ENCODE data around the gene MPDZ. TPM values are rescaled to one million over a fixed set of nuclear protein-coding genes. Genes with fewer than 3 reads are reported as not detected.

MPDZ gene, protein sequence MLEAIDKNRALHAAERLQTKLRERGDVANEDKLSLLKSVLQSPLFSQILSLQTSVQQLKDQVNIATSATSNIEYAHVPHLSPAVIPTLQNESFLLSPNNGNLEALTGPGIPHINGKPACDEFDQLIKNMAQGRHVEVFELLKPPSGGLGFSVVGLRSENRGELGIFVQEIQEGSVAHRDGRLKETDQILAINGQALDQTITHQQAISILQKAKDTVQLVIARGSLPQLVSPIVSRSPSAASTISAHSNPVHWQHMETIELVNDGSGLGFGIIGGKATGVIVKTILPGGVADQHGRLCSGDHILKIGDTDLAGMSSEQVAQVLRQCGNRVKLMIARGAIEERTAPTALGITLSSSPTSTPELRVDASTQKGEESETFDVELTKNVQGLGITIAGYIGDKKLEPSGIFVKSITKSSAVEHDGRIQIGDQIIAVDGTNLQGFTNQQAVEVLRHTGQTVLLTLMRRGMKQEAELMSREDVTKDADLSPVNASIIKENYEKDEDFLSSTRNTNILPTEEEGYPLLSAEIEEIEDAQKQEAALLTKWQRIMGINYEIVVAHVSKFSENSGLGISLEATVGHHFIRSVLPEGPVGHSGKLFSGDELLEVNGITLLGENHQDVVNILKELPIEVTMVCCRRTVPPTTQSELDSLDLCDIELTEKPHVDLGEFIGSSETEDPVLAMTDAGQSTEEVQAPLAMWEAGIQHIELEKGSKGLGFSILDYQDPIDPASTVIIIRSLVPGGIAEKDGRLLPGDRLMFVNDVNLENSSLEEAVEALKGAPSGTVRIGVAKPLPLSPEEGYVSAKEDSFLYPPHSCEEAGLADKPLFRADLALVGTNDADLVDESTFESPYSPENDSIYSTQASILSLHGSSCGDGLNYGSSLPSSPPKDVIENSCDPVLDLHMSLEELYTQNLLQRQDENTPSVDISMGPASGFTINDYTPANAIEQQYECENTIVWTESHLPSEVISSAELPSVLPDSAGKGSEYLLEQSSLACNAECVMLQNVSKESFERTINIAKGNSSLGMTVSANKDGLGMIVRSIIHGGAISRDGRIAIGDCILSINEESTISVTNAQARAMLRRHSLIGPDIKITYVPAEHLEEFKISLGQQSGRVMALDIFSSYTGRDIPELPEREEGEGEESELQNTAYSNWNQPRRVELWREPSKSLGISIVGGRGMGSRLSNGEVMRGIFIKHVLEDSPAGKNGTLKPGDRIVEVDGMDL (N-terminal part only)
- polyA plus RNA-seq, result 1 to 10 TPM; 2.9 to 3.2 TPM

DNA sequence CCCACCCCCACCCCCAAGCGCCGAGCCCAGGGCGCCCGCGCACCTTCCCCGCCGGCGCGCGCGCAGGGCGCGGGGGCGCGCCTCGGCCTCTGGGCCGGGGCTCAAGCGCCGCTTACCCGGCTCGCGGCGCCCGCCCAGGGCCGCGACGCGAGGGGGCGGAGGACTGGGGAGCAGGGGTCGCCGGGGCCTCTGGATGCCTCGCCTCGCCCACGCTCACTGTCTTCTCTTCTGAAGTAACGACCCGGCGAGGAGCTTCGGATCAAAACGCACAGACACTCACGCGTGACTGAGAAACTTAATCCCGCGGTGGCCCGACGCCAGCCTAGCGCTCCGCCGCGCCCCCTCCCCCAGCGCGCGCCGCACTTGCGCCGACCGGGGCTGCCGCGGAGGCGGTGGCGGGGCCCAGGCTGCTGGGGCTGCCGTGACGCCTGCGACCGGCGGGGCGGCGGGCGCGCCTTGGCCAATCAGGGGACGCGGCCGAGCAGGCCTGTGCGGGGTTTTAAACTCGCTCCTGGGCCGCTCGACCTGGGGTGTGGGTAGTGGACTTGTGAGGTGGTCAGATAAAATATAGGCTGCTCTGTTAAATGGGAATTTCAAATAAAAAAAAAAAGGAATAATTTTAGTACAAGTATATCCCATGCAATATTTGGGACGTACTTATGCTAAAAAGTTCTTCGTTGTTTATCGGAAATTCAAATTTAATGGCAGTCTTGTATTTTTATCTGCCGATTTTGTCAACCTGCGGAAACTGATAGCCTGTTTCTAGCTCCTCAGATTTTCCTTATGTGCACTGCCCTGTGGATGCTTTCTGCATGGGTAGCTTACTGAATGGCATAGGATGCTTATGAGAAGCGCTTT, at the start of gene MPDZ:
Gene MPDZ (minus strand): TSS at position 409 of the 858 bp plus-strand sequence. CDS start 29,377 bp downstream, outside the sequence.
- no peaks in the 10 kb centered on the region for H3K27me3 ChIP-seq (ENCODE audit: control insufficient read depth in 1 of 2, insufficient read depth in 2 of 2, low read length in 2 of 2)
- 6 to 9% methylated on average over 47 to 80 of the region's 82 CpGs for WGBS, 2 donors
- H3K4me3 ChIP-seq (ENCODE audit: low read depth in 1 of 2, low read length in 2 of 2), result peak within 1 kb of the TSS; percentile 54 to 62
- peaks cover 0 to 2% of the 10 kb centered on the region in 2 donors for H3K9me3 ChIP-seq (ENCODE audit: control insufficient read depth in 2 of 2, insufficient read depth in 1 of 2, low read depth in 1 of 2, low read length in 1 of 2)
- H3K4me1 ChIP-seq (ENCODE audit: control insufficient read depth in 2 of 2, insufficient read depth in 2 of 2, low read length in 1 of 2), result no peaks in the 10 kb centered on the region
- H3K27ac ChIP-seq (ENCODE audit: low read depth in 2 of 2, low read length in 1 of 2), result peak within 1 kb of the TSS; percentile 77 to 81
- H3K36me3 ChIP-seq (ENCODE audit: control insufficient read depth in 2 of 2, insufficient read depth in 2 of 2, low read length in 1 of 2), result no peaks in the 10 kb centered on the region

DNA sequence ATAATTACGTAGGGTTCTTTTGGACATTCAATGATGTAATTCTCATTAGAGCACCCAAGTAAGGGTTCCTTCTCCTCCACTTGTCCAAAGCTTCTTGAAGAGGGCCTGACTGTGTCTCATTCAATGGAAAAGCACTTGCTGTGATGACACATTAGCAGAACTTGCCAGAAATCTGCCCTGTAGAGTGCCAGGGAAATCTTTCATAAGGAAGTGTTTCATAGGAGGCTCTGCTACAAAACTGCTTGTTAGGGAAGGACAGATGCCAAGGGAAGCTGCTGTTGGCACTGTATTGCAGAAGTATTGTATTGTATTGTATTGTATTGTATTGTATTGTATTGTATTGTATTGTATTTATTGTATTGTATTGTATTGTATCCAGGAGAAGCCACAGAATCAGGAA, 45.5 kb upstream of the MPDZ start:
- Histone ChIP-seq H3K36me3 (ENCODE audit: control insufficient read depth in 2 of 2, insufficient read depth in 2 of 2, low read length in 1 of 2) (no peaks in the 10 kb centered on the region), H3K9me3 (ENCODE audit: control insufficient read depth in 2 of 2, insufficient read depth in 1 of 2, low read depth in 1 of 2, low read length in 1 of 2) (no peaks in the 10 kb centered on the region), H3K4me3 (ENCODE audit: low read depth in 1 of 2, low read length in 2 of 2) (no peak overlapping the region), H3K4me1 (ENCODE audit: control insufficient read depth in 2 of 2, insufficient read depth in 2 of 2, low read length in 1 of 2) (no peaks in the 10 kb centered on the region), H3K27ac (ENCODE audit: low read depth in 2 of 2, low read length in 1 of 2) (no peak overlapping the region), H3K27me3 (ENCODE audit: control insufficient read depth in 1 of 2, insufficient read depth in 2 of 2, low read length in 2 of 2) (no peaks in the 10 kb centered on the region)
- WGBS, 2 donors, result 82 to 89% methylated on average over 1 of the region's 1 CpG

DNA sequence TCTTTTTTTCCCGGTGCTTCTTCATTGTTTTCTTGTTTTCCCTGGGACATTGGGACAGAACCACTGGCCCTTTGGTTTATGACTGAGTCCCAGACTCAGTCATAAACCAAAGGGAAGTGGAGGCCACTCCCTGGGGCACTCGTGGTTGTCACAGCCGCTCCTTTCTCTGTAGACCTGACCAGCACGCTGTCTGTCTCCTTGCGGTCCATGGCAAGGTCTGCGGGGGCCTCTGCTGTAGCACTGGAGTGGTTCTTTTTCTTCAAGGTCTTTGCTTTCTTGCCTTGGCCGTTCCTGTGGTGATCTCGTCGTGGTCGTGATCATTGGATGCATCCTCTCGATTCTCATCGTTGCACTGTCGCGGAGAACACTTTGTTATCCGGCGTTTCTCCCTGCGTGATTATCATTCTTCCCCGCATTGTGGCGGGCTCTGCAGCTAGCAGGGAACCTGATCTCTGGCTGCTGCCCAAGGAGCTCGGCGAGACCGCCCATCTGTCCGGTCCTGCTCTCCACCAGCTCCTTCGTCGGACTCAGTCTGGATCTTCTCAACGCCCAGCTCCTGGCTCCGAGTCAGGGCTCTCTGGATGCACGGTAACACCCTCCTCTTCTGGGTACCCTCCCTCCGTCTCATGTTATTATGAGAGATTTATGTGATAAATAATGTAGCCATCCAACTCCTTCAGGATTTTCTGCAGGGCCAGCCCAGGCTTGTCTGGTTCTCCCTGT, 43.5 kb upstream of the MPDZ start:
- WGBS, 2 donors, result 88 to 90% methylated on average over 29 of the region's 29 CpGs
- Histone ChIP-seq H3K9me3 (ENCODE audit: control insufficient read depth in 2 of 2, insufficient read depth in 1 of 2, low read depth in 1 of 2, low read length in 1 of 2) (no peaks in the 10 kb centered on the region), H3K36me3 (ENCODE audit: control insufficient read depth in 2 of 2, insufficient read depth in 2 of 2, low read length in 1 of 2) (no peaks in the 10 kb centered on the region), H3K27ac (ENCODE audit: low read depth in 2 of 2, low read length in 1 of 2) (no peak overlapping the region), H3K4me1 (ENCODE audit: control insufficient read depth in 2 of 2, insufficient read depth in 2 of 2, low read length in 1 of 2) (no peaks in the 10 kb centered on the region), H3K27me3 (ENCODE audit: control insufficient read depth in 1 of 2, insufficient read depth in 2 of 2, low read length in 2 of 2) (no peaks in the 10 kb centered on the region), H3K4me3 (ENCODE audit: low read depth in 1 of 2, low read length in 2 of 2) (no peak overlapping the region)

DNA sequence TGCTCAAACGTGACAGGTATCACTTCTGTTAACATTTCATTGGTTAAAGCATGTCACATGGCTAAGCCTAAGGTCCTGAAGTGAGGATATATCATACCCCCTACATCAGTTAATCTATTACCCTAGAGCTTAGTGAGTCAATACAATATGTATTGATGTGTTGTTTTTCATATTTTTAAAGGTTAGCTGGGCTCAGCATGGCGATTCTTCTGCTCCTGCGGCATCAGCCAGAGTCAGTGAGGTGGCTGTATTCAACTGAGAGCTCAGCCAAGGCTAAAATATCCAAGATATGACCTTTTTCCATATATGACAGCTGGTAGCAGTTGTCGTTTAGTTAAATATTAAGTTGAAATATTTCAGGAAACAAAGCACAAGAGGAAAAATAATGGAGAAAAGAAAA, 38.5 kb upstream of the MPDZ start:
- 85 to 87% methylated on average over 4 of the region's 4 CpGs for WGBS, 2 donors
- H3K4me3 ChIP-seq (ENCODE audit: low read depth in 1 of 2, low read length in 2 of 2), result no peak overlapping the region

GRCh38 chr9:13296972-13297371, 17.5 kb upstream of the MPDZ start:
- Histone ChIP-seq H3K4me1 (ENCODE audit: control insufficient read depth in 2 of 2, insufficient read depth in 2 of 2, low read length in 1 of 2) (no peaks in the 10 kb centered on the region), H3K27ac (ENCODE audit: low read depth in 2 of 2, low read length in 1 of 2) (no peak overlapping the region), H3K36me3 (ENCODE audit: control insufficient read depth in 2 of 2, insufficient read depth in 2 of 2, low read length in 1 of 2) (no peaks in the 10 kb centered on the region), H3K27me3 (ENCODE audit: control insufficient read depth in 1 of 2, insufficient read depth in 2 of 2, low read length in 2 of 2) (no peaks in the 10 kb centered on the region), H3K4me3 (ENCODE audit: low read depth in 1 of 2, low read length in 2 of 2) (no peak overlapping the region), H3K9me3 (ENCODE audit: control insufficient read depth in 2 of 2, insufficient read depth in 1 of 2, low read depth in 1 of 2, low read length in 1 of 2) (no peaks in the 10 kb centered on the region)
- WGBS, 2 donors, result 81 to 89% methylated on average over 1 of the region's 1 CpG

More for the DNA sequence above, 38.5 kb upstream of the MPDZ start:
- H3K36me3 ChIP-seq (ENCODE audit: control insufficient read depth in 2 of 2, insufficient read depth in 2 of 2, low read length in 1 of 2), result no peaks in the 10 kb centered on the region
- H3K9me3 ChIP-seq (ENCODE audit: control insufficient read depth in 2 of 2, insufficient read depth in 1 of 2, low read depth in 1 of 2, low read length in 1 of 2), result no peaks in the 10 kb centered on the region
- no peaks in the 10 kb centered on the region for H3K4me1 ChIP-seq (ENCODE audit: control insufficient read depth in 2 of 2, insufficient read depth in 2 of 2, low read length in 1 of 2)
- H3K27ac ChIP-seq (ENCODE audit: low read depth in 2 of 2, low read length in 1 of 2), result no peak overlapping the region
- H3K27me3 ChIP-seq (ENCODE audit: control insufficient read depth in 1 of 2, insufficient read depth in 2 of 2, low read length in 2 of 2), result no peaks in the 10 kb centered on the region

DNA sequence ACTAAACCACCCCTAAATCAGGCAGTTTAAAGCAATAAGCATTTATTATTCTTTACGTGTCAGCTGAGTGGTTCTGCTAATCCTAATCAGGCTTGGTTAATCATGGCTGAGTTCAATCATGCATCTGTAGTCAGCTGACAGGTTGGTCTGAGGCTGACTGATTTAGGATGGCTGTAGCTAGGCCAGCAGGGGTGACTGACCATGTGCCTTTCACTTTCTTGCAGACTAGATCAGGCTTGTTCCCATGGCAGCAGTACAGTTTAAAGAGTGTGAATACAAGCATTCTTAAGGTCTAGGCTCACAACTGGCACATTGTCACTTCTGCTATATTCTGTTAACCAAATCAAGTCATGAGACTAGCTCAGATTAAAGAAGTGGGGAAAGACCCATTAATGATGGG, 16.1 kb upstream of the MPDZ start:
- H3K9me3 ChIP-seq (ENCODE audit: control insufficient read depth in 2 of 2, insufficient read depth in 1 of 2, low read depth in 1 of 2, low read length in 1 of 2), result no peaks in the 10 kb centered on the region
- H3K4me3 ChIP-seq (ENCODE audit: low read depth in 1 of 2, low read length in 2 of 2), result no peak overlapping the region
- no peaks in the 10 kb centered on the region for H3K27me3 ChIP-seq (ENCODE audit: control insufficient read depth in 1 of 2, insufficient read depth in 2 of 2, low read length in 2 of 2)
- WGBS, 2 donors, result 77 to 81% methylated on average over 1 of the region's 1 CpG
- H3K4me1 ChIP-seq (ENCODE audit: control insufficient read depth in 2 of 2, insufficient read depth in 2 of 2, low read length in 1 of 2), result no peaks in the 10 kb centered on the region
- H3K27ac ChIP-seq (ENCODE audit: low read depth in 2 of 2, low read length in 1 of 2), result no peak overlapping the region
- no peaks in the 10 kb centered on the region for H3K36me3 ChIP-seq (ENCODE audit: control insufficient read depth in 2 of 2, insufficient read depth in 2 of 2, low read length in 1 of 2)

GRCh38 chr9:13292782-13293181, 13.3 kb upstream of the MPDZ start:
- Histone ChIP-seq H3K36me3 (ENCODE audit: control insufficient read depth in 2 of 2, insufficient read depth in 2 of 2, low read length in 1 of 2) (no peaks in the 10 kb centered on the region), H3K27me3 (ENCODE audit: control insufficient read depth in 1 of 2, insufficient read depth in 2 of 2, low read length in 2 of 2) (no peaks in the 10 kb centered on the region), H3K27ac (ENCODE audit: low read depth in 2 of 2, low read length in 1 of 2) (no peak overlapping the region), H3K4me3 (ENCODE audit: low read depth in 1 of 2, low read length in 2 of 2) (no peak overlapping the region), H3K4me1 (ENCODE audit: control insufficient read depth in 2 of 2, insufficient read depth in 2 of 2, low read length in 1 of 2) (no peaks in the 10 kb centered on the region), H3K9me3 (ENCODE audit: control insufficient read depth in 2 of 2, insufficient read depth in 1 of 2, low read depth in 1 of 2, low read length in 1 of 2) (no peaks in the 10 kb centered on the region)
- 46 to 47% methylated on average over 2 of the region's 2 CpGs for WGBS, 2 donors

DNA sequence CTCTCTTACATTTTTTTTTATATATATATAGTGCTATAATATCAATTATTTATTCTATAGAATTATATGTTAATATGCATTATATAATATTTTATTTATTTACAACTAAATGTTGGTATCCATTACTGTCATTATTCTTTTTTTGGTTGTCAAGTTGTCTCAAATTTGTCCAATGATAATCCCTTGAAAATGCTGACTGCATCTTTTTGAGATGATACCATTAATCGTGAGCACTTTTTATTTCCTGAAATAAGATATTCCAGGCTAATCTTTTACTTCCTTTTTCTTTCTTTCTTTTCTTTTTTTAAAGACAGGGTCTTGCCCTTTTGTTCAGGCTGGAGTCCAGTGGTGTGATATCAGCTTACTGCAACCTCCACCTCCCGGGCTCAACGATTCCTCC, 12.7 kb upstream of the MPDZ start:
- Histone ChIP-seq H3K4me3 (ENCODE audit: low read depth in 1 of 2, low read length in 2 of 2) (no peak overlapping the region), H3K27me3 (ENCODE audit: control insufficient read depth in 1 of 2, insufficient read depth in 2 of 2, low read length in 2 of 2) (no peaks in the 10 kb centered on the region), H3K4me1 (ENCODE audit: control insufficient read depth in 2 of 2, insufficient read depth in 2 of 2, low read length in 1 of 2) (no peaks in the 10 kb centered on the region), H3K9me3 (ENCODE audit: control insufficient read depth in 2 of 2, insufficient read depth in 1 of 2, low read depth in 1 of 2, low read length in 1 of 2) (no peaks in the 10 kb centered on the region), H3K36me3 (ENCODE audit: control insufficient read depth in 2 of 2, insufficient read depth in 2 of 2, low read length in 1 of 2) (no peaks in the 10 kb centered on the region), H3K27ac (ENCODE audit: low read depth in 2 of 2, low read length in 1 of 2) (no peak overlapping the region)
- 87 to 93% methylated on average over 3 of the region's 3 CpGs for WGBS, 2 donors

Data from esophagus (tissue), 2 donors.